ENCODE results near the gene CNTNAP2. TPM values are rescaled to one million over a fixed set of nuclear protein-coding genes. Genes with fewer than 3 reads are reported as not detected.

CNTNAP2 gene
- total and polyA plus RNA-seq, 2 of the 8 experiments (the other 6 are each of a cell fraction or from before 2014, with no cell fraction given), result 27.9 to 71.0 TPM

DNA sequence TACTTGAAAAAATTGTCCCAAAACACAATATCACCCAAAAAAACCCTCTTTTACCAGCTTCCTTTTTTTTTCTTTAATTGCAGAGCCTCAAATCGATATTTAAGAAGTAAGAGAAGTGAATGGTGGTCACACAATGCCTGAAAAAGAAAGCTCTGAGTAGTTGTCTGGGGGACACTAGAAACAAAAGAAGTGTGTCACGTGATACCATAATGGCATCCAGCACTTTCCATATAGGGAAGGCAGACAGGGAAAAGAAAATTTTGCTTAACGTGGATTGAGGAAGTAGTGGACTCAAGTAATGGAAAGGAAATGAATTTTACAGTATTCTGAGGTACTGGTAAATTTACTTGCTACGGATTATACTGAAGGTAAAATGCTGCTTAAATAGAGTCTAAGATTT lies 1708.1 kb downstream of the CNTNAP2 start (continued):
- TF ChIP-seq, protein P1, sequence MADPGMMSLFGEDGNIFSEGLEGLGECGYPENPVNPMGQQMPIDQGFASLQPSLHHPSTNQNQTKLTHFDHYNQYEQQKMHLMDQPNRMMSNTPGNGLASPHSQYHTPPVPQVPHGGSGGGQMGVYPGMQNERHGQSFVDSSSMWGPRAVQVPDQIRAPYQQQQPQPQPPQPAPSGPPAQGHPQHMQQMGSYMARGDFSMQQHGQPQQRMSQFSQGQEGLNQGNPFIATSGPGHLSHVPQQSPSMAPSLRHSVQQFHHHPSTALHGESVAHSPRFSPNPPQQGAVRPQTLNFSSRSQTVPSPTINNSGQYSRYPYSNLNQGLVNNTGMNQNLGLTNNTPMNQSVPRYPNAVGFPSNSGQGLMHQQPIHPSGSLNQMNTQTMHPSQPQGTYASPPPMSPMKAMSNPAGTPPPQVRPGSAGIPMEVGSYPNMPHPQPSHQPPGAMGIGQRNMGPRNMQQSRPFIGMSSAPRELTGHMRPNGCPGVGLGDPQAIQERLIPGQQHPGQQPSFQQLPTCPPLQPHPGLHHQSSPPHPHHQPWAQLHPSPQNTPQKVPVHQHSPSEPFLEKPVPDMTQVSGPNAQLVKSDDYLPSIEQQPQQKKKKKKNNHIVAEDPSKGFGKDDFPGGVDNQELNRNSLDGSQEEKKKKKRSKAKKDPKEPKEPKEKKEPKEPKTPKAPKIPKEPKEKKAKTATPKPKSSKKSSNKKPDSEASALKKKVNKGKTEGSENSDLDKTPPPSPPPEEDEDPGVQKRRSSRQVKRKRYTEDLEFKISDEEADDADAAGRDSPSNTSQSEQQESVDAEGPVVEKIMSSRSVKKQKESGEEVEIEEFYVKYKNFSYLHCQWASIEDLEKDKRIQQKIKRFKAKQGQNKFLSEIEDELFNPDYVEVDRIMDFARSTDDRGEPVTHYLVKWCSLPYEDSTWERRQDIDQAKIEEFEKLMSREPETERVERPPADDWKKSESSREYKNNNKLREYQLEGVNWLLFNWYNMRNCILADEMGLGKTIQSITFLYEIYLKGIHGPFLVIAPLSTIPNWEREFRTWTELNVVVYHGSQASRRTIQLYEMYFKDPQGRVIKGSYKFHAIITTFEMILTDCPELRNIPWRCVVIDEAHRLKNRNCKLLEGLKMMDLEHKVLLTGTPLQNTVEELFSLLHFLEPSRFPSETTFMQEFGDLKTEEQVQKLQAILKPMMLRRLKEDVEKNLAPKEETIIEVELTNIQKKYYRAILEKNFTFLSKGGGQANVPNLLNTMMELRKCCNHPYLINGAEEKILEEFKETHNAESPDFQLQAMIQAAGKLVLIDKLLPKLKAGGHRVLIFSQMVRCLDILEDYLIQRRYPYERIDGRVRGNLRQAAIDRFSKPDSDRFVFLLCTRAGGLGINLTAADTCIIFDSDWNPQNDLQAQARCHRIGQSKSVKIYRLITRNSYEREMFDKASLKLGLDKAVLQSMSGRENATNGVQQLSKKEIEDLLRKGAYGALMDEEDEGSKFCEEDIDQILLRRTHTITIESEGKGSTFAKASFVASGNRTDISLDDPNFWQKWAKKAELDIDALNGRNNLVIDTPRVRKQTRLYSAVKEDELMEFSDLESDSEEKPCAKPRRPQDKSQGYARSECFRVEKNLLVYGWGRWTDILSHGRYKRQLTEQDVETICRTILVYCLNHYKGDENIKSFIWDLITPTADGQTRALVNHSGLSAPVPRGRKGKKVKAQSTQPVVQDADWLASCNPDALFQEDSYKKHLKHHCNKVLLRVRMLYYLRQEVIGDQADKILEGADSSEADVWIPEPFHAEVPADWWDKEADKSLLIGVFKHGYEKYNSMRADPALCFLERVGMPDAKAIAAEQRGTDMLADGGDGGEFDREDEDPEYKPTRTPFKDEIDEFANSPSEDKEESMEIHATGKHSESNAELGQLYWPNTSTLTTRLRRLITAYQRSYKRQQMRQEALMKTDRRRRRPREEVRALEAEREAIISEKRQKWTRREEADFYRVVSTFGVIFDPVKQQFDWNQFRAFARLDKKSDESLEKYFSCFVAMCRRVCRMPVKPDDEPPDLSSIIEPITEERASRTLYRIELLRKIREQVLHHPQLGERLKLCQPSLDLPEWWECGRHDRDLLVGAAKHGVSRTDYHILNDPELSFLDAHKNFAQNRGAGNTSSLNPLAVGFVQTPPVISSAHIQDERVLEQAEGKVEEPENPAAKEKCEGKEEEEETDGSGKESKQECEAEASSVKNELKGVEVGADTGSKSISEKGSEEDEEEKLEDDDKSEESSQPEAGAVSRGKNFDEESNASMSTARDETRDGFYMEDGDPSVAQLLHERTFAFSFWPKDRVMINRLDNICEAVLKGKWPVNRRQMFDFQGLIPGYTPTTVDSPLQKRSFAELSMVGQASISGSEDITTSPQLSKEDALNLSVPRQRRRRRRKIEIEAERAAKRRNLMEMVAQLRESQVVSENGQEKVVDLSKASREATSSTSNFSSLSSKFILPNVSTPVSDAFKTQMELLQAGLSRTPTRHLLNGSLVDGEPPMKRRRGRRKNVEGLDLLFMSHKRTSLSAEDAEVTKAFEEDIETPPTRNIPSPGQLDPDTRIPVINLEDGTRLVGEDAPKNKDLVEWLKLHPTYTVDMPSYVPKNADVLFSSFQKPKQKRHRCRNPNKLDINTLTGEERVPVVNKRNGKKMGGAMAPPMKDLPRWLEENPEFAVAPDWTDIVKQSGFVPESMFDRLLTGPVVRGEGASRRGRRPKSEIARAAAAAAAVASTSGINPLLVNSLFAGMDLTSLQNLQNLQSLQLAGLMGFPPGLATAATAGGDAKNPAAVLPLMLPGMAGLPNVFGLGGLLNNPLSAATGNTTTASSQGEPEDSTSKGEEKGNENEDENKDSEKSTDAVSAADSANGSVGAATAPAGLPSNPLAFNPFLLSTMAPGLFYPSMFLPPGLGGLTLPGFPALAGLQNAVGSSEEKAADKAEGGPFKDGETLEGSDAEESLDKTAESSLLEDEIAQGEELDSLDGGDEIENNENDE (IDR thresholded peaks at IDR 0.05; ENCODE audit: insufficient replicate concordance, low read length), result no peak
- TF ChIP-seq KDM4A (IDR thresholded peaks at IDR 0.05; ENCODE audit: low read depth, low read length, severe bottlenecking) (no peak), SP2 (IDR thresholded peaks at IDR 0.05; ENCODE audit: low read length) (no peak), RXRA (IDR thresholded peaks at IDR 0.05; ENCODE audit: insufficient read depth, low read depth, low read length) (no peak), NANOG (IDR thresholded peaks at IDR 0.05; ENCODE audit: insufficient read depth, low read depth, low read length, poor library complexity, severe bottlenecking) (no peak), CHD2 (IDR thresholded peaks at IDR 0.05; ENCODE audit: low read length) (no peak), CTBP2 (IDR thresholded peaks at IDR 0.05; ENCODE audit: borderline replicate concordance, insufficient read depth, insufficient read length, low read length) (no peak), SIN3A (conservative IDR thresholded peaks at IDR 0.05 in 1 of 2, IDR thresholded peaks at IDR 0.05 in 1 of 2; ENCODE audit: low read depth in 1 of 2, low read length in 2 of 2) (no peak), PHF8 (conservative IDR thresholded peaks at IDR 0.05; ENCODE audit: low read depth, low read length) (no peak)
